GM13976 (cell line): ENCODE measurements around the gene SLC16A12.
"Not testable (repeated sequence)": the region's sequence is repeated elsewhere in the genome, so short reads cannot be mapped to it uniquely, and the experiment has no call there.

ENCODE experiments used
- DNase-seq: peaks from one replicate; pipeline ENCODE4 v3.0.0; 2012; ENCODE audit warnings: low spot score
- in situ Hi-C: fragments of 300-500 bp; cut with MboI; formaldehyde crosslinking; loops from one replicate; pipeline ENCODE4 v1.12.0; 2022; ENCODE audit warnings: low sequenced_read_pairs, mixed read lengths, inconsistent platforms; ENCODE audit not compliant: unreplicated experiment
- TF ChIP-seq, protein P1 (sequence below): IDR thresholded peaks from 2 replicates; pipeline ENCODE4 v1.5.1; 2012; ENCODE audit warnings: borderline replicate concordance, mild to moderate bottlenecking; ENCODE audit not compliant: insufficient read depth; ENCODE audit errors: extremely low read depth, missing control alignments, control extremely low read depth

SLC16A12 gene

DNA sequence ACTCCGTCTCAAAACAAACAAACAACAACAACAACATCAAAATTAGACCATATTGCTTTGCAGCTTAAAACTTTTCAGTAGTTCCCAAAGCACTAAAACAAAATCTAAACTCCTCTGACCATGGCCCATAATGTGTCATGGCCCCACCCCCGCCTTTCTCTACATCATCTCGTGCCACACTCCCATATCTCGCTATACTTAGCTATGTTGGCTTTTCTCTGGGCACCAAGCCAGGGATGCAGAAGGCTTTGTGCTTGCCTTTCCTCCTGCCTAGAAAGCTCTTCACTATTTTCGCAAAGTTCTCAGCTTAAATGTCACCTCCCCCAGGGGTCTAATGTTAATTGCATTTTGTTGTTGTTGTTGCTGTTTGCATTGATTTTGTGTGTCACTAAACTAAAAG is 15.1 kb upstream of the SLC16A12 start:
- in situ Hi-C loops, result loop anchor here (10.0 kb wide), 1 partner anchor 126 kb away; no protein-coding TSS in a partner anchor
- DNase-seq, result no peak
- TF ChIP-seq, protein P1, sequence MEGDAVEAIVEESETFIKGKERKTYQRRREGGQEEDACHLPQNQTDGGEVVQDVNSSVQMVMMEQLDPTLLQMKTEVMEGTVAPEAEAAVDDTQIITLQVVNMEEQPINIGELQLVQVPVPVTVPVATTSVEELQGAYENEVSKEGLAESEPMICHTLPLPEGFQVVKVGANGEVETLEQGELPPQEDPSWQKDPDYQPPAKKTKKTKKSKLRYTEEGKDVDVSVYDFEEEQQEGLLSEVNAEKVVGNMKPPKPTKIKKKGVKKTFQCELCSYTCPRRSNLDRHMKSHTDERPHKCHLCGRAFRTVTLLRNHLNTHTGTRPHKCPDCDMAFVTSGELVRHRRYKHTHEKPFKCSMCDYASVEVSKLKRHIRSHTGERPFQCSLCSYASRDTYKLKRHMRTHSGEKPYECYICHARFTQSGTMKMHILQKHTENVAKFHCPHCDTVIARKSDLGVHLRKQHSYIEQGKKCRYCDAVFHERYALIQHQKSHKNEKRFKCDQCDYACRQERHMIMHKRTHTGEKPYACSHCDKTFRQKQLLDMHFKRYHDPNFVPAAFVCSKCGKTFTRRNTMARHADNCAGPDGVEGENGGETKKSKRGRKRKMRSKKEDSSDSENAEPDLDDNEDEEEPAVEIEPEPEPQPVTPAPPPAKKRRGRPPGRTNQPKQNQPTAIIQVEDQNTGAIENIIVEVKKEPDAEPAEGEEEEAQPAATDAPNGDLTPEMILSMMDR, result no peak

- in situ Hi-C loops, result no loop called here
- no peak for DNase-seq
- TF ChIP-seq, protein P1, result no peak
Observed at GRCh38 chr10:89549510-89549909, 14.1 kb upstream of the SLC16A12 start.

- in situ Hi-C loops, result no loop called here
- DNase-seq, result no peak
- TF ChIP-seq, protein P1, result no peak
Observed at GRCh38 chr10:89548673-89549072, 13.3 kb upstream of the SLC16A12 start.

GRCh38 chr10:89547853-89548513 is 12.6 kb upstream of the SLC16A12 start:
- DNase-seq, result no peak
- in situ Hi-C loops, result no loop called here
- TF ChIP-seq, protein P1, result no peak

- DNase-seq, in situ Hi-C loops: not testable (repeated sequence)
Observed at GRCh38 chr10:89546651-89547050, 11.3 kb upstream of the SLC16A12 start.

DNA sequence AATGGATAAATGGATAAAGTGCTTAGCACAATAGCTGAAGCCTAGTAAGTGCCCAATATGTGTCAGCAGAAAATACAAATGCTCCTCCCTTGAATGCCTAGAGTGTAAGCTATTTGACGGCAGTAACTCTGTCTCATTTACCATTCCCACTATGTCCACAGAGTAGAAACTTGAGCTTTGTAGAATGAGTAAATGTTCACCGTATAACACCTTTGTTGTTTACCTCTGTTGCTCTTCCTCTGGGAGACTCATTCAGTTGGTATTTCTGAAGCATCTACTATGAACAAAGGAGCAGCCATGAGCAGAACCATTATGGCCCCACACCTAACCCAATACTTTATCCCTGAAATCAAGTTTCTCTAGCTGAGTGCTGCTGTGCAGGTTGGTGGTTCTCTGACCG is 8.4 kb upstream of the SLC16A12 start:
- in situ Hi-C loops, result no loop called here
- no peak for DNase-seq
- TF ChIP-seq, protein P1, result no peak

DNA sequence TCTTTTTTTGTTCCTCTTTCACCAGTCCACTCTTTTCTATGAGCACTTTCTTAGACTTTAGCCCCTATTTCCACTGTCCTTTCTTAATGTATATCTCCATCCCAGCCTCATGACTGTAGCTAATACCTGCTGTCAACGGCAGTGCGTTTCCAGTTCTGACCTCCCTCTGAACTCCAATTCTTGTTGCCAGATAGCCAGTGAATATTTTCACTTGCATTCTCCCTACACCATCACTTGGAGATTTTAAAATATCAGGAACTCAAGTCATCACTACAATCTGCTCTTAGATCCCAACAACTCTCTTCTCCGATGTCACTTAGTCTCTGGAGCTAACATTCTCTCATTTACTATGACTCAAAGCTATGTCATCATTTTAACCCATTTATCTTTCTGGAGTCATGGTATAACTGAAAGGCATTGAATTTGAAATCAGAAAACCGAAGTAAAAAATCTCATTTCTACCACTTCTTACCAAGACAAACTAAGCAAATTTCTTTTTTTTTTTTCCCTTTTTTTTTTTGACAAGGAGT is 5.1 kb upstream of the SLC16A12 start:
- TF ChIP-seq, protein P1, result no peak
- no peak for DNase-seq
- in situ Hi-C loops, result no loop called here
